K562 (cell line): ENCODE results near the gene HAAO. TPM values are rescaled to one million over a fixed set of nuclear protein-coding genes. Genes with fewer than 3 reads are reported as not detected.

ENCODE experiments used
- CBX5 ChIP-seq: IDR thresholded peaks from 2 replicates; pipeline ENCODE4 v1.6.1; 2014; ENCODE audit warnings: low read depth, borderline replicate concordance
- HDGF ChIP-seq: fragments of 450-650 bp; IDR thresholded peaks from 2 replicates; pipeline ENCODE4 v1.6.1; 2016
- SREBF2 ChIP-seq: sonication (generic); formaldehyde crosslinking; IDR thresholded peaks from 2 replicates; pipeline ENCODE4 v1.4.0; 2020; ENCODE audit warnings: mild to moderate bottlenecking, missing genetic modification reagents
- STAG1 ChIP-seq: sonication (generic); formaldehyde crosslinking; IDR thresholded peaks from 2 replicates; pipeline ENCODE4 v1.5.0; 2020; ENCODE audit warnings: missing genetic modification reagents, borderline replicate concordance
- ZKSCAN1 ChIP-seq: fragments of 150-350 bp; IDR thresholded peaks from 2 replicates; pipeline ENCODE4 v1.6.1; 2016; ENCODE audit warnings: low read depth, low read length
- ZNF431 ChIP-seq: sonication (generic); formaldehyde crosslinking; IDR thresholded peaks from 2 replicates; pipeline ENCODE4 v1.8.0; 2022; ENCODE audit warnings: mild to moderate bottlenecking, missing genetic modification reagents
- ZNF655 ChIP-seq: fragments of 250-450 bp; sonication (Bioruptor Pico); IDR thresholded peaks from 2 replicates; pipeline ENCODE4 v1.5.0; 2021
- ZNF764 ChIP-seq: fragments of 250-450 bp; sonication (Bioruptor Pico); IDR thresholded peaks from 2 replicates; pipeline ENCODE4 v1.4.0; 2020; ENCODE audit warnings: low read depth, mild to moderate bottlenecking, moderate library complexity
- polyA plus RNA-seq, 8 experiments: library from polyadenylated mRNA; depleted of rRNA in 4 of 8; stranded (reverse) in 5 of 8; unstranded in 3 of 8; fragments of >200 nt; fragmentation: Nextera tagmentation in 2 of 8; fragmentation: Illumina TruSeq in 1 of 8; extraction: Ambion mirVana in 2 of 8; extraction: Trizol in 1 of 8; gene quantifications; 2 replicates each; pipeline versions ENCODE4 v1.2.1 to v1.2.3, GENCODE V29; 2011 to 2014; ENCODE audit warnings: inconsistent platforms in 1 of 8, missing spikeins in 1 of 8
- total RNA-seq, 7 experiments: library from RNA; depleted of rRNA in 6 of 7; stranded (reverse); fragments of >200 nt in 6 of 7; fragmentation: Illumina TruSeq in 2 of 7; extraction: Trizol in 2 of 7; gene quantifications; 2 replicates each; pipeline versions ENCODE4 v1.2.1 to v1.2.3, GENCODE V29; 2011 to 2021; ENCODE audit warnings: low replicate concordance in 1 of 7
- TF ChIP-seq, protein P1 (sequence below): sonication (generic); formaldehyde crosslinking; IDR thresholded peaks from 2 replicates; pipeline ENCODE4 v1.8.0; 2023; ENCODE audit warnings: mild to moderate bottlenecking, missing genetic modification reagents

Gene HAAO
- total and polyA plus RNA-seq, 9 of the 15 experiments (the other 6 are each of a cell fraction or from before 2014, with no cell fraction given) = not detected

- TF ChIP-seq STAG1 (CRISPR knock-in tag) = no peak
- no peak for TF ChIP-seq ZNF764
- TF ChIP-seq CBX5 = no peak
- no peak for TF ChIP-seq ZKSCAN1
- no peak for TF ChIP-seq HDGF
- no peak for TF ChIP-seq ZNF431 (CRISPR knock-in tag)
- TF ChIP-seq, protein P1, sequence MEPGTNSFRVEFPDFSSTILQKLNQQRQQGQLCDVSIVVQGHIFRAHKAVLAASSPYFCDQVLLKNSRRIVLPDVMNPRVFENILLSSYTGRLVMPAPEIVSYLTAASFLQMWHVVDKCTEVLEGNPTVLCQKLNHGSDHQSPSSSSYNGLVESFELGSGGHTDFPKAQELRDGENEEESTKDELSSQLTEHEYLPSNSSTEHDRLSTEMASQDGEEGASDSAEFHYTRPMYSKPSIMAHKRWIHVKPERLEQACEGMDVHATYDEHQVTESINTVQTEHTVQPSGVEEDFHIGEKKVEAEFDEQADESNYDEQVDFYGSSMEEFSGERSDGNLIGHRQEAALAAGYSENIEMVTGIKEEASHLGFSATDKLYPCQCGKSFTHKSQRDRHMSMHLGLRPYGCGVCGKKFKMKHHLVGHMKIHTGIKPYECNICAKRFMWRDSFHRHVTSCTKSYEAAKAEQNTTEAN (CRISPR knock-in tag) = no peak
- no peak for TF ChIP-seq ZNF655 (CRISPR knock-in tag)
- no peak for TF ChIP-seq SREBF2 (CRISPR knock-in tag)
These were observed 68.9 kb downstream of the HAAO start (continued) for GRCh38 chr2:42723465-42723864.
